ENCODE measurements around the gene LRRK1. TPM values are rescaled to one million over a fixed set of nuclear protein-coding genes. Genes with fewer than 3 reads are reported as not detected.

Gene LRRK1
- total and polyA plus RNA-seq, 2 of the 4 experiments (the other 2 are of a cell fraction) = 3.0 to 5.8 TPM

- Histone ChIP-seq H2BK15ac (ENCODE audit: low read depth, low read length) (peak overlapping the region; percentile 41; the same call in 1 of the 3 replicates), H4K5ac (ENCODE audit: low read depth, low read length) (peak overlapping the region; percentile 39), H3K27ac (ENCODE audit: insufficient read depth, low read length) (peak overlapping the region; percentile 63; the same call in 1 of the 2 replicates), H2BK120ac (ENCODE audit: low read depth, low read length) (peak overlapping the region; percentile 76), H4K20me1 (ENCODE audit: insufficient read depth, low read length) (no peaks in the 10 kb centered on the region), H3K27me3 (ENCODE audit: control insufficient read depth, insufficient read depth, low read length) (0 out of 2 replicates have a peak, but pooled peaks cover 1% of the 10 kb centered on the region), H2AK5ac (ENCODE audit: low read depth, low read length) (0 out of 2 replicates have a peak overlapping the region, but pooled peaks have one; percentile 9), H3K56ac (ENCODE audit: extremely low read depth, insufficient read depth, low read length) (0 out of 2 replicates have a peak overlapping the region, but pooled peaks have one; percentile 48), H2BK20ac (ENCODE audit: low read depth, low read length) (peak overlapping the region; percentile 29; the same call in 1 of the 2 replicates), H3K14ac (replicated peaks; ENCODE audit: low read depth, low read length) (peak overlapping the region; percentile 74), H3K9me3 (ENCODE audit: control insufficient read depth, insufficient read depth, low read length) (no peaks in the 10 kb centered on the region), H3K9me1 (ENCODE audit: insufficient read depth, low read length) (peaks cover 7% of the 10 kb centered on the region), H2AK9ac (replicated peaks; ENCODE audit: low read depth, low read length, poor library complexity) (peak overlapping the region; percentile 49), H4K91ac (ENCODE audit: insufficient read depth, low read depth, low read length) (peak overlapping the region; percentile 63), H3K4ac (ENCODE audit: low read depth, low read length) (peak overlapping the region; percentile 87), H2BK5ac (ENCODE audit: low read depth, low read length, poor library complexity, severe bottlenecking) (peak overlapping the region; percentile 26), H4K8ac (ENCODE audit: low read depth in 2 of 2, low read length in 2 of 2) (peak overlapping the region; percentile 93 to 96), H3K36me3 (ENCODE audit: control insufficient read depth, insufficient read depth, low read length) (no peaks in the 10 kb centered on the region), H3K23ac (ENCODE audit: low read depth, low read length) (peak overlapping the region; percentile 62; the same call in 1 of the 2 replicates), H3K18ac (ENCODE audit: low read depth, low read length) (peak overlapping the region; percentile 79), H3K4me2 (ENCODE audit: low read depth, low read length) (peak overlapping the region; percentile 40), H3K4me3 (ENCODE audit: insufficient read depth, low read depth, low read length) (peak overlapping the region; percentile 15; the same call in 1 of the 2 replicates), H2AFZ (replicated peaks; ENCODE audit: low read length, poor library complexity) (peak overlapping the region; percentile 92), H3K79me1 (ENCODE audit: low read depth in 1 of 2, low read length in 2 of 2) (no peaks in the 10 kb centered on the region), H3K4me1 (ENCODE audit: control insufficient read depth, insufficient read depth, low read length) (peaks cover 5% of the 10 kb centered on the region), H3K9ac (ENCODE audit: low read depth, low read length) (peak overlapping the region; percentile 19; the same call in 1 of the 2 replicates)
- ATAC-seq (ENCODE audit: low read depth) (peak; percentile 95), DNase-seq (peak; percentile 89)
- in situ Hi-C loops (cut with MboI; ENCODE audit: low sequenced_read_pairs) (loop anchor here (25.0 kb wide), 1 partner anchor 360 kb away; the partner anchor contains the start of gene CHSY1), dilution Hi-C loops (cut with HindIII; ENCODE audit: low sequenced_read_pairs, unreplicated experiment) (no loop called here), intact Hi-C loops (cut with micrococcal nuclease) (no loop called here)
- ChIA-PET POLR2A (ENCODE audit: unreplicated experiment) (no interaction called here), CTCF (interaction anchor here (0.7 to 1.3 kb wide), 3 partner anchors 16 to 356 kb away, joined by 3 read pairs; no protein-coding TSS in a partner anchor)
- 23% methylated on average over 16 of the region's 22 CpGs; no CpG with 5 or more reads in 1 of the 2 experiments for WGBS, 2 experiments (ENCODE audit: extremely low coverage in 2 of 2, insufficient read length in 1 of 2)
- BruUV-seq (replicated peaks) = no TSS peak
- TF ChIP-seq POLR2A (IDR thresholded peaks at IDR 0.05; ENCODE audit: low read depth, low read length) (no peak), MAFK (IDR thresholded peaks at IDR 0.05; ENCODE audit: low read depth, low read length) (no peak), MAZ (IDR thresholded peaks at IDR 0.05; ENCODE audit: borderline replicate concordance, low read depth, low read length) (no peak; the same call in 1 of the 2 replicates), RAD21 (IDR thresholded peaks at IDR 0.05; ENCODE audit: low read length) (no peak), RCOR1 (IDR thresholded peaks at IDR 0.05; ENCODE audit: insufficient replicate concordance, low read length) (no peak), CHD1 (IDR thresholded peaks at IDR 0.05; ENCODE audit: low read depth, low read length) (no peak), BHLHE40 (IDR thresholded peaks at IDR 0.05; ENCODE audit: low read depth, low read length) (no peak), CEBPB (IDR thresholded peaks at IDR 0.05; ENCODE audit: low read depth, low read length) (no peak)
- TF ChIP-seq, protein P1, sequence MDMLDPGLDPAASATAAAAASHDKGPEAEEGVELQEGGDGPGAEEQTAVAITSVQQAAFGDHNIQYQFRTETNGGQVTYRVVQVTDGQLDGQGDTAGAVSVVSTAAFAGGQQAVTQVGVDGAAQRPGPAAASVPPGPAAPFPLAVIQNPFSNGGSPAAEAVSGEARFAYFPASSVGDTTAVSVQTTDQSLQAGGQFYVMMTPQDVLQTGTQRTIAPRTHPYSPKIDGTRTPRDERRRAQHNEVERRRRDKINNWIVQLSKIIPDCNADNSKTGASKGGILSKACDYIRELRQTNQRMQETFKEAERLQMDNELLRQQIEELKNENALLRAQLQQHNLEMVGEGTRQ (IDR thresholded peaks at IDR 0.05; ENCODE audit: low read depth, low read length) = no peak
Observed at GRCh38 chr15:100902436-100903167, 16.6 kb upstream of the LRRK1 start.
